Astrocyte (in vitro differentiated cells and primary cell): Measurements from ENCODE around the gene ZC3H7A. TPM values are rescaled to one million over a fixed set of nuclear protein-coding genes. Genes with fewer than 3 reads are reported as not detected.

Experiments used
- DNase-seq: peaks from one replicate; pipeline ENCODE4 v3.0.0-alpha.2; 2010; ENCODE audit warnings: low read depth
- FAIRE-seq: peaks from 2 replicates; lab custom pipeline; 2011; peaks lifted over from hg19 to GRCh38; lab: Jason Lieb, UNC
- H2AFZ ChIP-seq: 2 replicates; pipeline ENCODE4 v1.6.0; 2012; ENCODE audit warnings: low read depth, low read length, inconsistent platforms
- H3K27ac ChIP-seq: 2 replicates; pipeline ENCODE4 v1.5.1; 2011; ENCODE audit warnings: low read depth, low read length, inconsistent platforms
- H3K27me3 ChIP-seq: 2 replicates; pipeline ENCODE4 v1.6.0; 2011; ENCODE audit warnings: low read length, inconsistent platforms; ENCODE audit not compliant: insufficient read depth
- H3K36me3 ChIP-seq: 2 replicates; pipeline ENCODE4 v1.5.1; 2011; ENCODE audit warnings: low read length, inconsistent platforms; ENCODE audit not compliant: insufficient read depth
- H3K4me1 ChIP-seq: 2 replicates; pipeline ENCODE4 v1.5.1; 2011; ENCODE audit warnings: low read length, inconsistent platforms; ENCODE audit not compliant: insufficient read depth
- H3K4me2 ChIP-seq: 2 replicates; pipeline ENCODE4 v1.6.0; 2012; ENCODE audit warnings: low read length, inconsistent platforms
- H3K4me3 ChIP-seq: 2 replicates; pipeline ENCODE4 v1.5.1; 2011; ENCODE audit warnings: low read depth, mild to moderate bottlenecking, low read length, inconsistent platforms; ENCODE audit not compliant: insufficient read depth
- H3K79me2 ChIP-seq: 2 replicates; pipeline ENCODE4 v1.6.0; 2012; ENCODE audit warnings: mild to moderate bottlenecking, low read length, inconsistent platforms; ENCODE audit not compliant: insufficient read depth
- H3K9ac ChIP-seq: 2 replicates; pipeline ENCODE4 v1.6.0; 2012; ENCODE audit warnings: mild to moderate bottlenecking, low read length, inconsistent platforms
- H3K9me3 ChIP-seq: 2 replicates; pipeline ENCODE4 v1.5.1; 2012; ENCODE audit warnings: low read depth, mild to moderate bottlenecking, low read length, inconsistent platforms; ENCODE audit not compliant: insufficient read depth
- H4K20me1 ChIP-seq: 2 replicates; pipeline ENCODE4 v1.6.0; 2012; ENCODE audit warnings: low read length, inconsistent platforms; ENCODE audit not compliant: insufficient read depth
- H3K27ac Mint-ChIP-seq: one replicate; pipeline ENCODE4 v1.8.0; 2021; ENCODE audit warnings: mild to moderate bottlenecking, mixed read lengths; ENCODE audit not compliant: unreplicated experiment
- H3K27me3 Mint-ChIP-seq: one replicate; pipeline ENCODE4 v1.8.0; 2021; ENCODE audit warnings: low read depth, mixed read lengths; ENCODE audit not compliant: unreplicated experiment
- H3K36me3 Mint-ChIP-seq: one replicate; pipeline ENCODE4 v1.8.0; 2021; ENCODE audit warnings: low read depth, mixed read lengths; ENCODE audit not compliant: unreplicated experiment
- H3K4me1 Mint-ChIP-seq: one replicate; pipeline ENCODE4 v1.8.0; 2021; ENCODE audit warnings: low read depth, mixed read lengths; ENCODE audit not compliant: unreplicated experiment
- H3K4me3 Mint-ChIP-seq: one replicate; pipeline ENCODE4 v1.8.0; 2021; ENCODE audit warnings: mild to moderate bottlenecking, moderate library complexity, mixed read lengths; ENCODE audit not compliant: unreplicated experiment
- H3K9me3 Mint-ChIP-seq: one replicate; pipeline ENCODE4 v1.8.0; 2021; ENCODE audit warnings: mild to moderate bottlenecking, mixed read lengths; ENCODE audit not compliant: unreplicated experiment
- CTCF ChIP-seq: IDR thresholded peaks from 2 replicates; pipeline ENCODE4 v1.5.1; 2011; ENCODE audit warnings: low read depth, mild to moderate bottlenecking, inconsistent platforms, low read length, moderate library complexity; ENCODE audit not compliant: insufficient read depth
- EZH2 ChIP-seq: IDR thresholded peaks from 2 replicates; pipeline ENCODE4 v1.6.1; 2012; ENCODE audit warnings: mild to moderate bottlenecking, low read length, inconsistent platforms; ENCODE audit not compliant: insufficient read depth
- total RNA-seq: library from RNA; stranded (reverse); gene quantifications from 2 replicates; pipeline ENCODE4 v1.2.1, GENCODE V29; 2021

The ZC3H7A gene
- total RNA-seq, 1 donor from 2014 or later: 68.7 TPM

DNA sequence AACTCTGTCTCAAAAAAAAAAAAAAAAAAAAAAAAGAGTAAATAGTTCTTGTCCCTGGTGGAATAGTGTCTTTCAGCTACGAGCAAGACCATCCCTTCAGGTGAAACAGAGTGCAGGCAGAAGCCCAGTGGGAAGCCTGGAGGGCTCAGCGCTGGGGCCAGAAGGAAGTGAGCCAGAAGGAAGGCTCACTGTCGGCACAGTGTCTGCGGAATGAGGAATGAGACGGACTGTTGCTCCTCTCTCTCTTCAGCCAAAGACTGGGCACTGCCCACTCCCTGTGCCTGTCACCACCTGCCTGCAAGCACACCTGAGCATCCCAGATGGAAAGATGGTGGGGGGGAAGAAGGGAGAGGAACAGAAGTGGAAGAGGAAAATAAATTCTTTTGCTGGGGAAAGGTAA lies 46.8 kb upstream of the ZC3H7A start:
- Mint-ChIP-seq H3K27me3 (no peaks in the 10 kb centered on the region), H3K9me3 (no peaks in the 10 kb centered on the region), H3K36me3 (peaks cover 21% of the 10 kb centered on the region), H3K4me1 (peaks cover 3% of the 10 kb centered on the region), H3K4me3 (no peak overlapping the region), H3K27ac (no peak overlapping the region)
- Histone ChIP-seq H3K4me3 (no peak overlapping the region), H3K4me2 (no peak overlapping the region), H3K9me3 (no peaks in the 10 kb centered on the region), H3K79me2 (peaks cover 55% of the 10 kb centered on the region), H3K36me3 (peaks cover 84% of the 10 kb centered on the region), H4K20me1 (peaks cover 47% of the 10 kb centered on the region), H2AFZ (no peak overlapping the region), H3K9ac (no peak overlapping the region), H3K27ac (no peak overlapping the region), H3K4me1 (peaks cover 2% of the 10 kb centered on the region), H3K27me3 (no peaks in the 10 kb centered on the region)
- TF ChIP-seq EZH2 (no peak), CTCF (no peak)
- FAIRE-seq (no peak), DNase-seq (no peak)

DNA sequence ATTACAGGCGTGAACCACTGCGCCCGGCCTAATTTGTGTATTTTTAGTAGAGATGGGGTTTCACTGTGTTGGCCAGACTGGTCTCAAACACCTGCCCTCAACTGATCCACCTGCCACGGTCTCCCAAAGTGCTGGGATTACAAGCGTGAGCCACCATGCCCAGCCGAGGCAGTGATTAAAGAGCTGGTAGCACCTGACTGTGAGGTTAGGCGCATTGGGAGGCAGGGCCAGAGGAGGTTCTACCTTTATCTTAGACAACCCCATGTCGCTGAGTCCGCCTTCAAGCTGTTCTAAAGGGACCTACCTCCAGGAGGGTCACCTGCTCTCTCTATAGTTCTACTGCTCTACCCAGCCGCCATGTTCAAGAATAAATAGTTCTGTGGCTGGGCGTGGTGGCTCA lies 46.1 kb upstream of the ZC3H7A start:
- no peak overlapping the region for H2AFZ ChIP-seq
- Mint-ChIP-seq H3K27me3 (no peaks in the 10 kb centered on the region), H3K4me3 (no peak overlapping the region), H3K4me1 (peaks cover 2% of the 10 kb centered on the region), H3K9me3 (no peaks in the 10 kb centered on the region), H3K27ac (no peak overlapping the region), H3K36me3 (peaks cover 21% of the 10 kb centered on the region)
- no peak overlapping the region for H3K9ac ChIP-seq
- no peak overlapping the region for H3K4me3 ChIP-seq
- H3K27me3 ChIP-seq: no peaks in the 10 kb centered on the region
- H3K9me3 ChIP-seq: no peaks in the 10 kb centered on the region
- H3K4me2 ChIP-seq: no peak overlapping the region
- H3K79me2 ChIP-seq: peaks cover 49% of the 10 kb centered on the region
- H3K27ac ChIP-seq: no peak overlapping the region
- no peak for DNase-seq
- H4K20me1 ChIP-seq: peaks cover 41% of the 10 kb centered on the region
- no peak for FAIRE-seq
- no peaks in the 10 kb centered on the region for H3K4me1 ChIP-seq
- peaks cover 84% of the 10 kb centered on the region for H3K36me3 ChIP-seq
- TF ChIP-seq EZH2: no peak
- no peak for TF ChIP-seq CTCF

GRCh38 chr16:11841026-11841425 lies 44.0 kb upstream of the ZC3H7A start:
- no peak overlapping the region for H3K27ac Mint-ChIP-seq
- no peaks in the 10 kb centered on the region for H3K9me3 ChIP-seq
- H3K4me1 Mint-ChIP-seq: peaks cover 11% of the 10 kb centered on the region
- peaks cover 41% of the 10 kb centered on the region for H4K20me1 ChIP-seq
- H3K36me3 Mint-ChIP-seq: peaks cover 28% of the 10 kb centered on the region
- H3K9me3 Mint-ChIP-seq: no peaks in the 10 kb centered on the region
- no peak overlapping the region for H3K4me3 ChIP-seq
- H3K4me1 ChIP-seq: peaks cover 12% of the 10 kb centered on the region
- TF ChIP-seq EZH2: no peak
- no peak for TF ChIP-seq CTCF
- no peaks in the 10 kb centered on the region for H3K27me3 Mint-ChIP-seq
- peaks cover 76% of the 10 kb centered on the region for H3K36me3 ChIP-seq
- no peak overlapping the region for H3K4me2 ChIP-seq
- no peaks in the 10 kb centered on the region for H3K27me3 ChIP-seq
- DNase-seq (no peak), FAIRE-seq (no peak)
- H2AFZ ChIP-seq: no peak overlapping the region
- H3K9ac ChIP-seq: no peak overlapping the region
- no peak overlapping the region for H3K4me3 Mint-ChIP-seq
- H3K79me2 ChIP-seq: peaks cover 28% of the 10 kb centered on the region
- H3K27ac ChIP-seq: no peak overlapping the region
